ENCODE results near the gene C12orf57.

Gene C12orf57

GRCh38 chr12:6938353-6939190 is 5.2 kb upstream of the C12orf57 start:
- peak overlapping the region; percentile 98 for H3K27ac Mint-ChIP-seq
- no peak for DNase-seq
- peaks cover 57 to 73% of the 10 kb centered on the region in 2 donors for H3K4me1 Mint-ChIP-seq
- no peaks in the 10 kb centered on the region for H3K9me3 Mint-ChIP-seq
- peaks cover 0 to 2% of the 10 kb centered on the region in 2 donors for H3K27me3 Mint-ChIP-seq
- H3K36me3 Mint-ChIP-seq, result peaks cover 37 to 72% of the 10 kb centered on the region in 2 donors
- H3K4me3 Mint-ChIP-seq, result peak overlapping the region; percentile 85 to 95
- no peak for ATAC-seq (replicated peaks)

- Mint-ChIP-seq H3K36me3 (peaks cover 34 to 70% of the 10 kb centered on the region in 2 donors), H3K4me3 (peak overlapping the region; percentile 60 to 85), H3K9me3 (no peaks in the 10 kb centered on the region), H3K27ac (peak overlapping the region; percentile 82), H3K27me3 (peaks cover 0 to 5% of the 10 kb centered on the region in 2 donors), H3K4me1 (peaks cover 59 to 73% of the 10 kb centered on the region in 2 donors)
- no peak for ATAC-seq (replicated peaks)
- DNase-seq, result no peak
Observed at GRCh38 chr12:6939191-6939540, 4.7 kb upstream of the C12orf57 start.

- H3K27ac Mint-ChIP-seq, result peak overlapping the region; percentile 67
- no peak for ATAC-seq (replicated peaks)
- H3K36me3 Mint-ChIP-seq, result peaks cover 18 to 59% of the 10 kb centered on the region in 2 donors
- no peak for DNase-seq
- peaks cover 56 to 73% of the 10 kb centered on the region in 2 donors for H3K4me1 Mint-ChIP-seq
- H3K9me3 Mint-ChIP-seq, result no peaks in the 10 kb centered on the region
- peaks cover 0 to 5% of the 10 kb centered on the region in 2 donors for H3K27me3 Mint-ChIP-seq
- H3K4me3 Mint-ChIP-seq, result no peak overlapping the region
Observed at GRCh38 chr12:6941267-6941666, 2.6 kb upstream of the C12orf57 start.

- peaks cover 55 to 73% of the 10 kb centered on the region in 2 donors for H3K4me1 Mint-ChIP-seq
- H3K27me3 Mint-ChIP-seq, result peaks cover 0 to 5% of the 10 kb centered on the region in 2 donors
- no peak overlapping the region for H3K4me3 Mint-ChIP-seq
- DNase-seq (no peak), ATAC-seq (replicated peaks) (no peak)
- no peaks in the 10 kb centered on the region for H3K9me3 Mint-ChIP-seq
- peak overlapping the region; percentile 67 for H3K27ac Mint-ChIP-seq
- peaks cover 14 to 54% of the 10 kb centered on the region in 2 donors for H3K36me3 Mint-ChIP-seq
Observed at GRCh38 chr12:6941782-6942181, 2.0 kb upstream of the C12orf57 start.

GRCh38 chr12:6942331-6942665 is 1.5 kb upstream of the C12orf57 start:
- ATAC-seq (replicated peaks) (no peak), DNase-seq (no peak)
- peaks cover 0 to 5% of the 10 kb centered on the region in 2 donors for H3K27me3 Mint-ChIP-seq
- H3K4me3 Mint-ChIP-seq, result no peak overlapping the region
- H3K4me1 Mint-ChIP-seq, result peaks cover 55 to 73% of the 10 kb centered on the region in 2 donors
- H3K27ac Mint-ChIP-seq, result peak overlapping the region; percentile 99
- peaks cover 11 to 51% of the 10 kb centered on the region in 2 donors for H3K36me3 Mint-ChIP-seq
- no peaks in the 10 kb centered on the region for H3K9me3 Mint-ChIP-seq

GRCh38 chr12:6943389-6943721 is 467 bp upstream of the C12orf57 start:
- Mint-ChIP-seq H3K4me3 (peak overlapping the region; percentile 83 to 86), H3K27ac (peak overlapping the region; percentile 99), H3K9me3 (no peaks in the 10 kb centered on the region), H3K27me3 (peaks cover 0 to 5% of the 10 kb centered on the region in 2 donors), H3K36me3 (peaks cover 13 to 54% of the 10 kb centered on the region in 2 donors), H3K4me1 (peaks cover 58 to 78% of the 10 kb centered on the region in 2 donors)
- peak; percentile 34 to 52 for ATAC-seq (replicated peaks)
- DNase-seq, result peak; percentile 73

GRCh38 chr12:6944381-6945186 is 762 bp downstream of the C12orf57 start:
- H3K4me1 Mint-ChIP-seq, result peaks cover 60 to 80% of the 10 kb centered on the region in 2 donors
- H3K9me3 Mint-ChIP-seq, result no peaks in the 10 kb centered on the region
- H3K36me3 Mint-ChIP-seq, result peaks cover 11 to 51% of the 10 kb centered on the region in 2 donors
- H3K27ac Mint-ChIP-seq, result peak overlapping the region; percentile 99
- peaks cover 0 to 5% of the 10 kb centered on the region in 2 donors for H3K27me3 Mint-ChIP-seq
- ATAC-seq (replicated peaks) (peak; percentile 49 to 53), DNase-seq (peak; percentile 93)
- H3K4me3 Mint-ChIP-seq, result peak overlapping the region; percentile 83 to 86

GRCh38 chr12:6945613-6946012 is 1.8 kb downstream of the C12orf57 start:
- peaks cover 66 to 90% of the 10 kb centered on the region in 2 donors for H3K4me1 Mint-ChIP-seq
- H3K4me3 Mint-ChIP-seq, result peak overlapping the region; percentile 79 to 83
- peak overlapping the region; percentile 99 for H3K27ac Mint-ChIP-seq
- H3K9me3 Mint-ChIP-seq, result no peaks in the 10 kb centered on the region
- peaks cover 9 to 44% of the 10 kb centered on the region in 2 donors for H3K36me3 Mint-ChIP-seq
- DNase-seq, result no peak
- ATAC-seq (replicated peaks), result no peak
- H3K27me3 Mint-ChIP-seq, result peaks cover 0 to 5% of the 10 kb centered on the region in 2 donors

- Mint-ChIP-seq H3K36me3 (peaks cover 6 to 42% of the 10 kb centered on the region in 2 donors), H3K27me3 (peaks cover 0 to 5% of the 10 kb centered on the region in 2 donors), H3K4me1 (peaks cover 68 to 93% of the 10 kb centered on the region in 2 donors), H3K4me3 (peak overlapping the region; percentile 79 to 83), H3K27ac (peak overlapping the region; percentile 99), H3K9me3 (no peaks in the 10 kb centered on the region)
- ATAC-seq (replicated peaks) (peak; percentile 12 to 15), DNase-seq (peak; percentile 80)
Observed at GRCh38 chr12:6946033-6946919, 2.5 kb downstream of the C12orf57 start.

GRCh38 chr12:6946920-6947374 is 3.1 kb downstream of the C12orf57 start:
- Mint-ChIP-seq H3K27ac (peak overlapping the region; percentile 99), H3K4me3 (peak overlapping the region; percentile 79 to 83), H3K27me3 (peaks cover 0 to 5% of the 10 kb centered on the region in 2 donors)

GRCh38 chr12:6947615-6948014 is 3.8 kb downstream of the C12orf57 start:
- no peak for DNase-seq
- ATAC-seq (replicated peaks), result no peak
- Mint-ChIP-seq H3K4me1 (peaks cover 62 to 81% of the 10 kb centered on the region in 2 donors), H3K27ac (peak overlapping the region; percentile 99), H3K36me3 (peaks cover 15 to 42% of the 10 kb centered on the region in 2 donors), H3K27me3 (peaks cover 0 to 5% of the 10 kb centered on the region in 2 donors), H3K4me3 (peak overlapping the region; percentile 28 to 83), H3K9me3 (no peaks in the 10 kb centered on the region)

More at GRCh38 chr12:6946920-6947374, 3.1 kb downstream of the C12orf57 start:
- Mint-ChIP-seq H3K9me3 (no peaks in the 10 kb centered on the region), H3K36me3 (peaks cover 10 to 40% of the 10 kb centered on the region in 2 donors), H3K4me1 (peaks cover 68 to 87% of the 10 kb centered on the region in 2 donors)
- DNase-seq (no peak), ATAC-seq (replicated peaks) (no peak)

- Mint-ChIP-seq H3K9me3 (no peaks in the 10 kb centered on the region), H3K4me1 (peaks cover 57 to 86% of the 10 kb centered on the region in 2 donors), H3K4me3 (peak overlapping the region; percentile 43 to 68), H3K27ac (peak overlapping the region; percentile 94), H3K27me3 (no peaks in the 10 kb centered on the region), H3K36me3 (peaks cover 28 to 51% of the 10 kb centered on the region in 2 donors)
- ATAC-seq (replicated peaks) (no peak), DNase-seq (no peak)
Observed at GRCh38 chr12:6948873-6949594, 5.2 kb downstream of the C12orf57 start.

- H3K4me1 Mint-ChIP-seq, result peaks cover 62 to 86% of the 10 kb centered on the region in 2 donors
- no peaks in the 10 kb centered on the region for H3K9me3 Mint-ChIP-seq
- peak overlapping the region; percentile 100 for H3K27ac Mint-ChIP-seq
- ATAC-seq (replicated peaks), result no peak
- DNase-seq, result no peak
- peaks cover 38 to 60% of the 10 kb centered on the region in 2 donors for H3K36me3 Mint-ChIP-seq
- peak overlapping the region; percentile 93 to 98 for H3K4me3 Mint-ChIP-seq
- no peaks in the 10 kb centered on the region for H3K27me3 Mint-ChIP-seq
Observed at GRCh38 chr12:6950401-6950801, 6.6 kb downstream of the C12orf57 start.

Data from stimulated activated naive B cell treated with anti-CD40 and anti-IgM and Interleukin-4, amounts not matched to agents 10 μg/mL and 1 μg/mL and 100 μg/mL, for 72 hours (primary cell).